HG02885 (cell line): Measurements from ENCODE around the gene TNRC6B.

ENCODE experiments used
- ATAC-seq: cut with Tn5 transposase; IDR thresholded peaks from one replicate; pipeline ENCODE4 v1.9.1; 2021; ENCODE audit warnings: mild to moderate bottlenecking; ENCODE audit not compliant: unreplicated experiment, poor library complexity

Gene TNRC6B

DNA sequence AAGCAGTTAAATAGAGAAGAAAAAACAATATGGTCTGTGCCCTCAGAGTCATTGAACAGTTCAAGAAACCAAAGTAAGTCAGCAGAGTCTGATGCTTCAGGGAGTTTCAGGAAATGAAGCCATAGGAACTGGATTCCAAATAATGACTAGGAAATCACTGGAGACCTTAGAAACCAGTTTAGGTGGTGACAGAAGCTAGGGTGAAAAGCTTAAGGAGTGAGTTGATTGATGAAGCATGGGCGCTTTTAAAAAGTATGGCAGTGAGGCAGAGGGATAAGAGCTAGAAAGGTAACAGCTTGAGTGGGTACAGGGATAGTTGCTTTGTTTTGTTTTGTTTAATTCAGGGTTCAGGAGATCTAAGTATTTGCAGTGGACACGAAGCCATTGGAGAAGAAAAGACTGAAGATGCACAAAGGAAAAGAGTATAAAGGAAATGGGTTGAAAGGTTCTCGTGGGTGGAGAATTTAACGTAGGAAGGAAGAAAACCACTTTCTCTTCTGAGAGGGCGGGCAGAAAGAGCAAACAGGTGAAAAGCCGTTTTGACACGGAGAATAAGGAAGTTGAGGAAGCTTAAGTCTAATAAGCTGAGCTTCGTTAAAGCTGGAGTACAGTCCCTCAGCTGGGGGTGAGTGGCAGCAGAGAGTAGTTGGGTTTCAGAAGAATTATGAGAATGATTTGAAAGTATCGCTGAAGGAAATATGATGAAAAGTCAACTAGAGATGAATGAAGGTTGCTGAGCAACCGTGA is 207.5 kb downstream of the TNRC6B start:
- no peak for ATAC-seq
